Stimulated activated naive CD8-positive, alpha-beta T cell treated with anti-CD3 and anti-CD28 coated beads, Interleukin-15, Interleukin-2, amounts not matched to agents 100 ng/mL and 50 ng/mL, for 24 hours (primary cell): ENCODE data around the gene DNAJC1.

Experiments used
- H3K27ac Mint-ChIP-seq: one replicate; pipeline ENCODE4 v1.8.0; 2021; ENCODE audit warnings: mild to moderate bottlenecking, mixed read lengths
- H3K27me3 Mint-ChIP-seq: one replicate; pipeline ENCODE4 v1.8.0; 2021; ENCODE audit warnings: mixed read lengths
- H3K36me3 Mint-ChIP-seq: one replicate; pipeline ENCODE4 v1.8.0; 2021; ENCODE audit warnings: low read depth, mixed read lengths
- H3K4me1 Mint-ChIP-seq: one replicate; pipeline ENCODE4 v1.8.0; 2021; ENCODE audit warnings: low read depth, mixed read lengths
- H3K4me3 Mint-ChIP-seq: one replicate; pipeline ENCODE4 v1.8.0; 2021; ENCODE audit warnings: mild to moderate bottlenecking, mixed read lengths
- H3K9me3 Mint-ChIP-seq: one replicate; pipeline ENCODE4 v1.8.0; 2021; ENCODE audit warnings: mixed read lengths

DNAJC1 gene

GRCh38 chr10:21981118-21981517 is 22.4 kb downstream of the DNAJC1 start:
- Mint-ChIP-seq H3K36me3 (peaks cover 9% of the 10 kb centered on the region), H3K27me3 (no peaks in the 10 kb centered on the region), H3K4me3 (no peak overlapping the region), H3K27ac (no peak overlapping the region), H3K9me3 (no peaks in the 10 kb centered on the region), H3K4me1 (peaks cover 4% of the 10 kb centered on the region)

- no peak overlapping the region for H3K4me3 Mint-ChIP-seq
- no peaks in the 10 kb centered on the region for H3K9me3 Mint-ChIP-seq
- no peak overlapping the region for H3K27ac Mint-ChIP-seq
- H3K27me3 Mint-ChIP-seq = no peaks in the 10 kb centered on the region
- H3K4me1 Mint-ChIP-seq = peaks cover 4% of the 10 kb centered on the region
- H3K36me3 Mint-ChIP-seq = peaks cover 8% of the 10 kb centered on the region
Observed at GRCh38 chr10:21980691-21981090, 22.8 kb downstream of the DNAJC1 start.

GRCh38 chr10:21978191-21978862 is 25.2 kb downstream of the DNAJC1 start:
- no peak overlapping the region for H3K27ac Mint-ChIP-seq
- H3K27me3 Mint-ChIP-seq = no peaks in the 10 kb centered on the region
- no peaks in the 10 kb centered on the region for H3K9me3 Mint-ChIP-seq
- peaks cover 5% of the 10 kb centered on the region for H3K36me3 Mint-ChIP-seq
- peaks cover 6% of the 10 kb centered on the region for H3K4me1 Mint-ChIP-seq
- no peak overlapping the region for H3K4me3 Mint-ChIP-seq

GRCh38 chr10:21976739-21977138 is 26.8 kb downstream of the DNAJC1 start:
- Mint-ChIP-seq H3K36me3 (no peaks in the 10 kb centered on the region), H3K27ac (no peak overlapping the region), H3K27me3 (no peaks in the 10 kb centered on the region), H3K4me3 (no peak overlapping the region), H3K9me3 (no peaks in the 10 kb centered on the region), H3K4me1 (peaks cover 15% of the 10 kb centered on the region)

- no peak overlapping the region for H3K4me3 Mint-ChIP-seq
- no peaks in the 10 kb centered on the region for H3K9me3 Mint-ChIP-seq
- H3K27ac Mint-ChIP-seq = no peak overlapping the region
- H3K36me3 Mint-ChIP-seq = no peaks in the 10 kb centered on the region
- no peaks in the 10 kb centered on the region for H3K27me3 Mint-ChIP-seq
- peaks cover 15% of the 10 kb centered on the region for H3K4me1 Mint-ChIP-seq
Observed at GRCh38 chr10:21976280-21976679, 27.2 kb downstream of the DNAJC1 start.

- Mint-ChIP-seq H3K27ac (no peak overlapping the region), H3K4me3 (no peak overlapping the region), H3K4me1 (peaks cover 15% of the 10 kb centered on the region), H3K36me3 (no peaks in the 10 kb centered on the region), H3K9me3 (no peaks in the 10 kb centered on the region), H3K27me3 (no peaks in the 10 kb centered on the region)
Observed at GRCh38 chr10:21975378-21975990, 28.0 kb downstream of the DNAJC1 start.

GRCh38 chr10:21972584-21972983 is 30.9 kb downstream of the DNAJC1 start:
- no peaks in the 10 kb centered on the region for H3K27me3 Mint-ChIP-seq
- H3K9me3 Mint-ChIP-seq = no peaks in the 10 kb centered on the region
- no peak overlapping the region for H3K4me3 Mint-ChIP-seq
- no peak overlapping the region for H3K27ac Mint-ChIP-seq
- H3K36me3 Mint-ChIP-seq = no peaks in the 10 kb centered on the region
- peaks cover 15% of the 10 kb centered on the region for H3K4me1 Mint-ChIP-seq

GRCh38 chr10:21969326-21970287 is 33.9 kb downstream of the DNAJC1 start:
- Mint-ChIP-seq H3K27me3 (no peaks in the 10 kb centered on the region), H3K9me3 (peaks cover 14% of the 10 kb centered on the region), H3K27ac (no peak overlapping the region), H3K36me3 (peaks cover 15% of the 10 kb centered on the region), H3K4me3 (no peak overlapping the region), H3K4me1 (peaks cover 11% of the 10 kb centered on the region)

GRCh38 chr10:21964983-21965665 is 38.4 kb downstream of the DNAJC1 start:
- Mint-ChIP-seq H3K36me3 (peaks cover 15% of the 10 kb centered on the region), H3K4me1 (no peaks in the 10 kb centered on the region), H3K27ac (no peak overlapping the region), H3K4me3 (no peak overlapping the region), H3K9me3 (peaks cover 14% of the 10 kb centered on the region), H3K27me3 (no peaks in the 10 kb centered on the region)

- no peaks in the 10 kb centered on the region for H3K27me3 Mint-ChIP-seq
- no peak overlapping the region for H3K27ac Mint-ChIP-seq
- H3K4me3 Mint-ChIP-seq = no peak overlapping the region
- H3K36me3 Mint-ChIP-seq = peaks cover 14% of the 10 kb centered on the region
- peaks cover 14% of the 10 kb centered on the region for H3K9me3 Mint-ChIP-seq
- H3K4me1 Mint-ChIP-seq = no peaks in the 10 kb centered on the region
Observed at GRCh38 chr10:21962358-21962757, 41.2 kb downstream of the DNAJC1 start.

GRCh38 chr10:21961847-21962246 is 41.7 kb downstream of the DNAJC1 start:
- Mint-ChIP-seq H3K27me3 (no peaks in the 10 kb centered on the region), H3K4me1 (no peaks in the 10 kb centered on the region), H3K36me3 (peaks cover 9% of the 10 kb centered on the region), H3K27ac (no peak overlapping the region), H3K4me3 (no peak overlapping the region), H3K9me3 (peaks cover 9% of the 10 kb centered on the region)

- Mint-ChIP-seq H3K27ac (no peak overlapping the region), H3K9me3 (peaks cover 3% of the 10 kb centered on the region), H3K4me3 (no peak overlapping the region), H3K36me3 (peaks cover 4% of the 10 kb centered on the region), H3K4me1 (no peaks in the 10 kb centered on the region), H3K27me3 (no peaks in the 10 kb centered on the region)
Observed at GRCh38 chr10:21959998-21960397, 43.5 kb downstream of the DNAJC1 start.

GRCh38 chr10:21954690-21955089 is 48.8 kb downstream of the DNAJC1 start:
- Mint-ChIP-seq H3K27ac (no peak overlapping the region), H3K36me3 (no peaks in the 10 kb centered on the region), H3K9me3 (no peaks in the 10 kb centered on the region), H3K27me3 (no peaks in the 10 kb centered on the region), H3K4me3 (no peak overlapping the region), H3K4me1 (peaks cover 4% of the 10 kb centered on the region)

- Mint-ChIP-seq H3K4me1 (peaks cover 4% of the 10 kb centered on the region), H3K27ac (no peak overlapping the region), H3K4me3 (no peak overlapping the region), H3K36me3 (no peaks in the 10 kb centered on the region), H3K27me3 (no peaks in the 10 kb centered on the region), H3K9me3 (no peaks in the 10 kb centered on the region)
Observed at GRCh38 chr10:21954132-21954531, 49.4 kb downstream of the DNAJC1 start.
